WI38 (cell line): Measurements from ENCODE around the gene SS18L1.

Experiments used
- H3K4me3 ChIP-seq: 2 replicates; pipeline ENCODE4 v1.5.1; 2011; ENCODE audit warnings: low read depth, mild to moderate bottlenecking, control low read depth, low read length
- TF ChIP-seq, protein P1 (sequence below): IDR thresholded peaks from 2 replicates; pipeline ENCODE4 v1.5.1; 2012; ENCODE audit warnings: low read depth, mild to moderate bottlenecking, control low read depth, low read length

The SS18L1 gene

DNA sequence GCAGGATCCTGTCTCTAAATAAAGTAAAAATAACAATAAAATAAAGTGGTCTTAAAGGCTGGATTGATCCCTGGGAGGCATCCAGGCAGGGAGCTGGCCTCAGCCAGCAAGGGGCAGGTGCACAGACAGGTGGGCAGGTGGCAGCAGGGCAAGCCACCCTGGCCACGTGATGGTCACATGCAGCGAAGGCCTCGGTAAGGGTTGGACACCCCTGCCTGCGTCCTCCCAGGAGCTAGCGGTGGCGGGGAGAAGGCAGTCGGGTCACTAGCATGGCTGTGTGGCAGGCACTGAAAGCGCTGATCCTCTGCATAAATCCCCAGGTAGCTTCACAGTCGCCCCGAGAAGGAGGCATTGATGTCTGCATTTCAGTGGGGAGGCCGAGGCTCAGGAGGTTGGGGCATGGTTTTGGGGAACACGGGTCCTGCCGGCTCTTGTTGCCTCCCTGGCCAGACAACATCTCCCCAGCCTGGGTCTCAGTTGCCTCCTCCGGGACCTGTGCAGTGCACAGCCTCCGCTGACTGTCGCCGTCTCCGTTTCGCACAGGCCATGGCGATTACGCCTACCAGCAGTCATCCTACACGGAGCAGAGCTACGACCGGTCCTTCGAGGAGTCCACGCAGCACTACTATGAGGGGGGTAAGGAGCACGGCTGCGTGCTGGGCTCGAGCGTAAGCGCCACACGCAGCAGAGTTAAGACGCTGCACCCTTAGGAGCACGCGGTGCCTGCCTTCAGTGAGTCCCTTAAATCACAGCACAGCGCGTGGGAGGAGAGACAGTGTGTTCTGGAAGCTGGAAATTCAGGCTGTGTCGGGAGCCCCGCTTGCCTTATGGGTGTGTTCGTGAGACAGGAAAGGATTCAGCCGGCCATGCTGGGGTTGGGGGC, 21.6 kb downstream of the SS18L1 start:
- H3K4me3 ChIP-seq: no peak overlapping the region
- TF ChIP-seq, protein P1, sequence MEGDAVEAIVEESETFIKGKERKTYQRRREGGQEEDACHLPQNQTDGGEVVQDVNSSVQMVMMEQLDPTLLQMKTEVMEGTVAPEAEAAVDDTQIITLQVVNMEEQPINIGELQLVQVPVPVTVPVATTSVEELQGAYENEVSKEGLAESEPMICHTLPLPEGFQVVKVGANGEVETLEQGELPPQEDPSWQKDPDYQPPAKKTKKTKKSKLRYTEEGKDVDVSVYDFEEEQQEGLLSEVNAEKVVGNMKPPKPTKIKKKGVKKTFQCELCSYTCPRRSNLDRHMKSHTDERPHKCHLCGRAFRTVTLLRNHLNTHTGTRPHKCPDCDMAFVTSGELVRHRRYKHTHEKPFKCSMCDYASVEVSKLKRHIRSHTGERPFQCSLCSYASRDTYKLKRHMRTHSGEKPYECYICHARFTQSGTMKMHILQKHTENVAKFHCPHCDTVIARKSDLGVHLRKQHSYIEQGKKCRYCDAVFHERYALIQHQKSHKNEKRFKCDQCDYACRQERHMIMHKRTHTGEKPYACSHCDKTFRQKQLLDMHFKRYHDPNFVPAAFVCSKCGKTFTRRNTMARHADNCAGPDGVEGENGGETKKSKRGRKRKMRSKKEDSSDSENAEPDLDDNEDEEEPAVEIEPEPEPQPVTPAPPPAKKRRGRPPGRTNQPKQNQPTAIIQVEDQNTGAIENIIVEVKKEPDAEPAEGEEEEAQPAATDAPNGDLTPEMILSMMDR: no peak

DNA sequence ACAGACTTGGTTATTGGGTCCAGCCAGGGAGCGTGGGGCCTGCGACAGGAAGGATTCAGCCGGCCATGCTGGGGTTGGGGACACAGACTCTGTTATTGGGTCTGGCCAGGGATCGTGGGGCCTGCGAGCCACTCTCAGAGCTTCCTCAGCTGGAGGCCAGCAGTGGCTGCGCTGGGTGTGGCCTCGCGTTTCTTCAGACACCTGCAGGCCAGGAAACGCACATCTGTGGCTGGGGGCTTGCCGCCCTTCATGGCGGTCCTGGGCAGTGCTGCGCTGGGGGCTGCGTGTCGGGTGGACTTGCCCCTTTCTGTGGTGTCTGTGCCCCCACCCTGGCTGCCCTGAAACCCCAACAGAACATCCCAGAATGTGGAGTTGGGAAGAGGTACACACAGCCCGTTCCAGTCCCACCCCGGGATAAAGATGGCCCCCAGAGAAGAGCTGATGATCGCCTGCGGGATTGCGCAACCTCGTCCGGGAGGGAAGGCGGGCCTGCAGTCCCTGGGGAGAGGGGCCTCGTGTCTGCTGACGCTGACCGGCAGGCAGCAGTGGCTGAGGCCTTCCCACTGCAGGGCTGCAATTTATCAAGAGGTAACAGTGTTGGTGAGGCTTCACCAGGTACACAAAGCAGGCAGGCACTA, 22.3 kb downstream of the SS18L1 start:
- TF ChIP-seq, protein P1: no peak
- H3K4me3 ChIP-seq: no peak overlapping the region

DNA sequence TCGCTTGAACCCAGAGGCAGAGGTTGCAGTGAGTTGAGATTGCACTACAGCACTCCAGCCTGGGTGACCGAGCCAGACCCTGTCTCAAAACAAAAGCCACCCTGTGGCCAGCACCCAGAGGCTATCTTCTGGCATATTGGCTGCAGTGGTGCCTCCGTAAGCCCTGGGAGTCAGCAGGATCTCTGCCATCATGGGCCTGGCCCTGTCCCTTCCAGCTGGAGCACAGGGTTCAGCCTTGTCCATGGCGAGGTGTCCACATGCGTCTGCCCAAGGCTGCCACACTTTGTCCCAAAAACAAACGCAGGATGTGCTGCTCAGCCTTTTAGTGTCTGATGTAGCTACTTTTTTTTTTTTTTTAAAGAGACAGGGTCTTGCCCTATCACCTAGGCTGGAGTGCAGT, 23.9 kb downstream of the SS18L1 start:
- TF ChIP-seq, protein P1: no peak
- no peak overlapping the region for H3K4me3 ChIP-seq

DNA sequence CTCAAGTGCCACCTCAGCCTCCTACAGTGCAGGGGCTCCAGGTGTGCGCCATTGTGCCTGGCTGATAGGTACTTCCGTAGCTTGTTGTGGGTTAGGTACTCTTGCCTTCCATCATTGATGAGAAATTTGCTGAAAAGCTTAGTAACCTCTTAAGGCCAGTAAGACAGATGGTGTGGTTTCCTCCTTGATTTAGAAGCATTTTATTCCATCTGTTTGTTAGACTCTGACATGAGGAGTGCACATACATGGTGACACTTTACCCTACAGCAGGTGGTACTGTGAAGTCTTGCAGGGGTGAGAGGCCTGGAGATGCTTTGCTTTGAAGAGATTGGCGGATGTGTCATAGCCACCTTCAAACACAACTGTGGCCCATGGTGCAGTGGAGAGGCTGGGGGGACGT, 24.5 kb downstream of the SS18L1 start:
- TF ChIP-seq, protein P1: no peak
- H3K4me3 ChIP-seq: no peak overlapping the region

DNA sequence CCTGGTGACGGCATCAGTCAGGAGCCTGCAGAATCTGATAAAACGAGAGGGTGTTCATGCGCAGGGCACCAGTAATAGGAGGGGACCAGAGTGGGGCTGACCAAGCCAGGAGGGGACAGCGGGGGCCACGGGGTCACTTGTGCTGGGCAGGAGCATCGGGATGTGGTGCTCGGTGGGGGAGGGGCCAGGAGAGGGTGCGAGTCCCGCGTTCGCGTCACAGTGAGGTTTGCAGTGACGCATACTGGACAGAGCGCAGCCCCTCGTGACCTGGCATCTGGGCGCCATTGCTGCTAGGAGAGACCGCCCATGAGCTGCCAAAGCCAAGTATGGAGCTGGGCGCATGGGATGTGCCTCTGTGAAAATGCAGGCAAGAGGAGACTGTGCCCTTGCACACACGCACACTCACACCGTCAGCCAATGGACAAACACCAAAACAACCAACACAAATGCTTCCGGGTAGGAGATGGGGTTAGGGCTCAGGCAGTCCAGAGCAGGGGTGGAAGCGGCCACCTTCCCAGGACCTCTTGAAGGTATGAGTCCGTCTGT, 25.4 kb downstream of the SS18L1 start:
- TF ChIP-seq, protein P1: no peak
- no peak overlapping the region for H3K4me3 ChIP-seq

DNA sequence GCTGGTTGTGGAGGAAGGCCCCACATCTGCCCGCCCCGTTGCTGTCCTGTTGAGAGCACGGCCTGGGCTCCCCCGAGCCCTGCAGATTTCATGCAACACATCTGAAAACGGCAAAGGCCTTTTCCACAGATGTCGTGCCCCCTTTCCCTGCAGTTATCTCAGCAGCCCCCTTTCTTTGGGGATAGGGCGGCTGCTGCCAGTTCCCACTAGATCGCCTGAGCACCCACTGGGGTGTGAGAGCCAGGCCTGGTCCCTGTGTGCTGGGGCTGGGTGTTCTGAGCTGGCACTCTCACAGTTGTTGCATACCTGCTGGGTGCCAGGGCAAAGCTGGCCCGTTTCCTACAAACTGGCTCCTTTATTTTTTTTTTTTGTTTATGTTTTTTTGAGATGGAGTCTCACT, 27.0 kb downstream of the SS18L1 start:
- no peak overlapping the region for H3K4me3 ChIP-seq
- TF ChIP-seq, protein P1: no peak

DNA sequence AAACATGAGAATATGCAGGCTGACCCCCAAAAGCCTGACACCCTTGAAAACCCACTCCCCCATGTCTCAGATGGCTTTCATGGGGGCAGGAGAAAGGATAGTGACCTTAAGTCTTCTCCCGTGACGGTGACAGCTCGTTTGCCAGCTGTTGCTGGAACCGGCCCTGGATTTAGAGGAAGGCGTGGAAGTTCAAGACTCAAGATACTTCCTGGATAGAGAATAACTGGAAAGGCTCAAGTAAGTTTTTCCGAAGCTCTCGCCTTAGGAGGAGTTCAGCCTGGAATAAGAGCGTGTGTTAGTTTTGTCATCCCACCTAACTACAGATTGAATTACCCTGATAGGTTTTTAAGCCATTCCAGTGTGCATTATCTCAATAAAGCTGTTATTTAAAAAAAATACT, 27.7 kb downstream of the SS18L1 start:
- no peak overlapping the region for H3K4me3 ChIP-seq
- TF ChIP-seq, protein P1: no peak
